ENCODE measurements around the gene TNFRSF21. TPM values are rescaled to one million over a fixed set of nuclear protein-coding genes. Genes with fewer than 3 reads are reported as not detected.

TNFRSF21 gene
- total RNA-seq, 1 donor from 2014 or later, result 56.0 TPM

- no peak for DNase-seq
Observed at GRCh38 chr6:47321577-47321976, 11.9 kb upstream of the TNFRSF21 start.

- no peak for DNase-seq
Observed at GRCh38 chr6:47319867-47320266, 10.2 kb upstream of the TNFRSF21 start.

- DNase-seq, result no peak
Observed at GRCh38 chr6:47319382-47319781, 9.7 kb upstream of the TNFRSF21 start.

- DNase-seq, result no peak
Observed at GRCh38 chr6:47318236-47318989, 8.7 kb upstream of the TNFRSF21 start.

- peak; percentile 38 for DNase-seq
Observed at GRCh38 chr6:47315181-47315580, 5.5 kb upstream of the TNFRSF21 start.

GRCh38 chr6:47310131-47310480 lies 401 bp upstream of the TNFRSF21 start:
- no peak for DNase-seq

- DNase-seq, result peak; percentile 49
Observed at GRCh38 chr6:47308552-47309290, 984 bp downstream of the TNFRSF21 start.

GRCh38 chr6:47308198-47308517 lies 1.5 kb downstream of the TNFRSF21 start:
- peak; percentile 19 for DNase-seq

- DNase-seq, result peak; percentile 15
Observed at GRCh38 chr6:47307362-47308197, 2.1 kb downstream of the TNFRSF21 start.

- DNase-seq, result peak; percentile 29
Observed at GRCh38 chr6:47306887-47307286, 2.8 kb downstream of the TNFRSF21 start.

GRCh38 chr6:47303861-47304260 lies 5.8 kb downstream of the TNFRSF21 start:
- no peak for DNase-seq

- no peak for DNase-seq
Observed at GRCh38 chr6:47303342-47303741, 6.4 kb downstream of the TNFRSF21 start.

- no peak for DNase-seq
Observed at GRCh38 chr6:47302043-47302442, 7.7 kb downstream of the TNFRSF21 start.

GRCh38 chr6:47301441-47301840 lies 8.3 kb downstream of the TNFRSF21 start:
- no peak for DNase-seq

GRCh38 chr6:47300417-47300816 lies 9.3 kb downstream of the TNFRSF21 start:
- DNase-seq, result no peak

GRCh38 chr6:47299965-47300364 lies 9.7 kb downstream of the TNFRSF21 start:
- DNase-seq, result no peak

GRCh38 chr6:47298475-47298874 lies 11.2 kb downstream of the TNFRSF21 start:
- no peak for DNase-seq

GRCh38 chr6:47294990-47295389 lies 14.7 kb downstream of the TNFRSF21 start:
- no peak for DNase-seq

GRCh38 chr6:47292944-47293343 lies 16.8 kb downstream of the TNFRSF21 start:
- DNase-seq, result peak; percentile 32

GRCh38 chr6:47292027-47292426 lies 17.7 kb downstream of the TNFRSF21 start:
- DNase-seq, result no peak

- no peak for DNase-seq
Observed at GRCh38 chr6:47290124-47290834, 19.4 kb downstream of the TNFRSF21 start.

GRCh38 chr6:47288267-47289090 lies 21.2 kb downstream of the TNFRSF21 start:
- no peak for DNase-seq

Data from dermis blood vessel endothelial cell (primary cell).